Left kidney (tissue), 2 donors: Measurements from ENCODE around the gene LYST. TPM values are rescaled to one million over a fixed set of nuclear protein-coding genes. Genes with fewer than 3 reads are reported as not detected.
"Not testable (repeated sequence)": the region's sequence is repeated elsewhere in the genome, so short reads cannot be mapped to it uniquely, and the experiment has no call there.

ENCODE experiments used
- DNase-seq: peaks from one replicate; pipeline ENCODE4 v3.0.0-alpha.2; 2013
- polyA plus RNA-seq: library from polyadenylated mRNA; unstranded; fragments of 120-200 nt; gene quantifications from one replicate; pipeline ENCODE4 v1.2.1, GENCODE V29; 2013; ENCODE audit not compliant: insufficient read length

The LYST gene
- polyA plus RNA-seq, 1 donor: 13.9 TPM

DNA sequence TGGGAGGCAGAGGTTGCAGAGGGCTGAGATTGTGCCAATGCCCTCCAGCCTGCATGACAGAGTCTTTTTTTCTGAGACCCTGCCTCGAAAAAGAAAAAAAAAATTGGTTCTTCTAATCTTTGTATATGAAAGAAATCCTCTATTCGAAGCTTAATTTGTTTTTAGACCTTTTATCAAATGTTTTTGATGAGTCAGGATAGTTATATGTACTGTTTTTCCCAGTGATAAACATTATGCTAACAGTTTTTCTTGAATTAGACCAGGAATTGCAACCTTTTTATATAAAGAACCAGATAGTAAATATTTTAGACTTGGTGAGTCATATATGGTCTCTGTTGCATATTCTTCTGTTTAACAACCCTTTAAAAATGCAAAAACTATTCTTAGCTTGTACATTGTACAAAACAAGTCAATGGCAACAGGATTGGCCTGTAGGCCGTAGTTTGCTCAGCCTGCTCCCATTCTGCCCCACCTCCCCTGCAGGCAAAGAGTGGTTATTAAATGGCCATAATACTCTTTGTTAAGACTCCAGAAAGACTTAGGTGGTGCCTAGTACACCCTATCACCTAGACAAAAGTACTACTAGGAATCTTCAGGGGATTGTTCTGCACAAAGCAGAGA lies 45.2 kb downstream of the LYST start:
- no peak for DNase-seq

DNA sequence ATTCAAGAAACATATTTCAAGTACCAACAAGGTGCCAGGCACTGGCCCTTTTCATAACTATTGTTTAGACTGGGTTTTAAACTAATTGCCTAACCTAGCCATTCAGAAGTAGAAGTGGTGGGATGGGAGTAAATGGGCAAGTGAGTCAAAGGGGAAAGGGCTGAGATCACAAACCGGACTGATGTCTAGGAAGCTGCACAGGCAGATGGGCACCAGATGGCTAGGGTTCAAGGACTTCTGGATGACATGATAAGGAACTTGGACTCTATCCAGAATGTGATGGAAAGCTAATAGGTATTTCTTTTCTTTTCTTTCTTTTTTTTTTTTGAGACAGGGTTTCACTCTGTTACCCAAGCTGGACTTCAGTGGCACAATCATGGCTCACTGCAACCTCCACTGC lies 46.6 kb downstream of the LYST start:
- no peak for DNase-seq

DNA sequence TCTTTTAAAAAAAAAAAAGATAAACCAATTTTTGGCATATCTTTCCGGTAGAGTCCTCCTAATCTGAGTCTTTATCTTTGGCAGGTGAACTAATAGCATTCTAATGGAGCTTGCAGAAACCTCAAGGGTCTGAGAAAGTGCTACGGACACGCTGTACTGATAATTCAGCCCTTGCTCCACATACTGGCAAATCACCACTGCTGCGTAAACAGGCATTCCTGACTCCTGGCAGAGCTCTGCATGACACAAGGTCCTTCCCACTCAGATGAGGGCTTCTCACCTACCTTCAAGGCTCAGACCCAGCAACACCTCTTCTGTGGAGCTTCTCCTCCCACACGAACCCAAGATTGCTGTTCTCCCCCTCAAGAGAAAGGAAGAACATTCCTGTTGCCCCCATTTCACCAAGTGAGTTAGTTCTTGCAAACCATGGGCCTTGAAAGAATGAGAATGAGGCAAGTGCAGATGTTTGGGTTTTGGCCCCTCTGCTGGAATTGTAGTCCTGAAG lies 48.0 kb downstream of the LYST start:
- DNase-seq: no peak

DNA sequence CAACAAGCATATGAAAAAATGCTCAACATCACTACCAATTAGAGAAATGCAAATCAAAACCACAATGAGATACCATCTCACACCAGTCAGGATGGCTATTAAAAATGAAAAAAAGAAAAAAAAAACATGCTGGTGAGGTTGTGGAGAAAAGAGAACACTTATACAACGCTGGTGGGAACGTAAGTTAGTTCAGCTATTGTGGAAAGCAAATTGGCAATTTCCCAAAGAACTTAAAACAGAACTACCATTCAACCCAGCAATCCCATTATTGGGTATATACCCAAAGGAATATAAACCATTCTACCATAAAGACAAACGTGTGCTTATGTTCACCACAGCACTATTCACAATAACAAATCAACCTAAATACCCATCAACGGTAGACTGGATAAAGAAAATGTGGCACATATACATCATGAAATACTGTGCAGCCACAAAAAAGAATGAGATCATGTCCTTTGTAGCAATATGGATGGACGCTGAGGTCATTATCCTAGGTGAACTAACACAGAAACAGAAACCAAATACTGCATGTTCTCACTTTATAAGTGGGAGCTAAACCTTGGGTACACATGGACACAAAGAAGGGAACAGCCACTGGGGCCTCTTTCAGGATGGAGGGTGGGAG lies 49.5 kb downstream of the LYST start:
- DNase-seq: no peak

DNA sequence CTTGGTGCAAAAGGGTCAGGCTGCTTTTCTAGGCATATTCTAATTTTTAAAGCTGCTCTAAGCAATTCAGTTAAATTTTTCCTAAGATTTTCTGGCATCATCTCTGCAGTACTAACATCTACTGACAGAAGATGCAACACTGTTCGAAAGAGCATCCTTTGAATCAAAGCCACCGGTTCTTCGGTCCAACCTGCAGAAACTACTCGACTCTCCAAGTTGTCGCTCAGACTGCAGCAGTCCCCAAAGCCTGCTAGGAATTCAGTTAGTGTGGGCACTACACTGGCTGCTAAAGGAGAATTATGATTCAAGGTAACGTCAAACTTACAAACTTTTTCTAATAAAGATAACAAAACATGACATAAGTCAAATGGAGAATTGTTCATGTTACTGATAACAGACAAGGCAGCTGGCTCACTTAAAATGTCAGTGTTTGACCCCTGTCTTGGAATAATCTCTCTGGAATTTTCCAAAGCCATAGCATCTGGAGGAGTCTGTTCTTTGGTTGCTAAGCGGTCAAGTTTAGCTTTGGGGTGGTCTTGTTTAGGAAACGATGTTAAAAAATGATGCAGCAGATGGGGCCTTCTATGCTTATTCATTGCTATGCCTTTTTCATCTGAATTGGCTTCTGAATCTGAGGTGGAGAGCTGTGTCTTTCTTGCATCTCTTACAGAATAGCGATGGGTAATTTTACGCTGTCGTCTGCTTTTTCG lies 56.9 kb downstream of the LYST start:
- peak; percentile 40 for DNase-seq

DNA sequence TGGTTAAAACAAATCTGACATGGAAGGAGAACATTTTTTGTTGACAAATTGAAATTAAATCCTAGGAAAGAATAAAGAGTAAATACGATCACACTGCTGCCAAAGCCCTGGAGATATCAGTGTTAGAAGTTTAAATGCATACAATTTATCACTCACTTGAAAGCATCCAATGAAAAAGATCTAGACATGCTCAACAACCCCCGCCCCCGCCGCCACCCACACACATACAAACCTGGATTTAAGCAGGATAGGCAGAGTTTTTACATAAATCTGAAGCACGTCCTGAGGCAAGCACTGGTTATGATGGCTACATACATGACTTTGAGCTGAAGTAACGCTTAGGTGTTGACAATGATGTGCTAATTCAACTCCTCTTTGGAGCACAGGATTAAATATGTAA lies 58.5 kb downstream of the LYST start:
- DNase-seq: no peak

DNA sequence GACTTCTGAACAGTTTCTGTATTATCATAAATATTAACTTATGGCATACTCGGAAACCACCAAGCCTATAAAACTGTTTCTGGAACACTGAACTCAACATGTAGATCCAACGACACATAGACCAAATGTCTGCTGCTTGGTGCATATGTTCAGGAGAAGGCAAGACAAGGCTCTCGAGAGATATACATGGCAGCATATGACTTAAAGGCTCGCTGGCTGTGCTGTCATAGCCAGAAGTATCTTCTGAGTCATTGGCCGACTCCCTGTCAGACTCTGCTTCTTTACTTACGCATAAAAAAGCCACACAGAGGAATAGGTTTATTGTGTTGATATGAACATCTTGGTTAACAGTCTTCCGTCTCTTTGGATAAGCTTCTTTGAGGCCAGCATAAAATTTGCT lies 60.6 kb downstream of the LYST start:
- no peak for DNase-seq

DNA sequence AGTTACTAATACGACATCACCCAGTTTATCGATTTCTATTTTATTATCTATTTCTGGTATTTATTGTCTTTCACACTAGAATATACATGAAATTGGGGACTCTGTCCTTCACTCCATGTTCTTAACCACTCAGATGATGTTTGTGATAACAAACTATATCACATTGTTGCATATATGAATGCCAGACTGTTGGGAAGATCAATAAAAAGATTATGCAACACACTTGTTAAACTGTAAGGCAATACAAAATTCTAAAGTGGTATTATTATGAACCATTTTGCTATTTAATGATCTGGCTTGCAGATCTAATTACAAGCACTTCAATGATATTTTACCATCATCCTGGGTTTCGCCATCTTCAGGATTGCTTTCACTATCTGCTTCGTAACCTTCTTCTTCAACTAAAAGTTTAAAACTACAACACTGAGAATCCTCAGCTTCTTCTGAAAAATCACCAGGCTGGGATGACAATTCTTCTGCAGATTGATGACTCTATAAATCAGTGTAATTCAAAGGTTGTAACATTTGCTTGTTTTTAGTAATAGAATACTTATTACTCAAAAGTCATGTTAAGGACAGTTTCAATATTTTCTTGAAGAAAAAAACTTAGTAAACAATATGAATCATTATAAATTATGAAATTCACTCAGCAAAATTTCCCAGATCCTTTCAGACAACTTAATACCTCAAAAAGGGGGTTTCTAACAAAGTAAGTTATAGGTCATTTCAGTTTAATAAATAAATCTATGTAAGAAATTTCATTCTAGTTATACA lies 63.9 kb downstream of the LYST start:
- DNase-seq: no peak

DNA sequence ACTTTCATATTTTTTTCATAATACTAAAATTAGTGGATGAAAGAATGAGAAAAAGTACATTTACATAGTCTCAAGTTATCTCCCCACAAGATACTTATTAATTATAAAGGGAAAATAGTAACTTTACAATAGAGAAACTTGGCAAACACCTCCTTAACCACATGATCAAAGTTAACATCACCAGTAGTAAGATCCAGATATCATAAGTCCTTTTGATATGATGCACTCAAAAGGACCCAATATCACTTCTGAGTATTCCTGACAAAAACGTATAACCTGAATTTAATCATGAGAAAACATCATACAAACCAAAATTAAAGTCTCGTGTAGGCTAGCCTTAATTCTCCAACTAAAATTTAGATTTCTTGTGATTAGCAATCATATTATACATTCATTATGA lies 67.4 kb downstream of the LYST start:
- DNase-seq: no peak

DNA sequence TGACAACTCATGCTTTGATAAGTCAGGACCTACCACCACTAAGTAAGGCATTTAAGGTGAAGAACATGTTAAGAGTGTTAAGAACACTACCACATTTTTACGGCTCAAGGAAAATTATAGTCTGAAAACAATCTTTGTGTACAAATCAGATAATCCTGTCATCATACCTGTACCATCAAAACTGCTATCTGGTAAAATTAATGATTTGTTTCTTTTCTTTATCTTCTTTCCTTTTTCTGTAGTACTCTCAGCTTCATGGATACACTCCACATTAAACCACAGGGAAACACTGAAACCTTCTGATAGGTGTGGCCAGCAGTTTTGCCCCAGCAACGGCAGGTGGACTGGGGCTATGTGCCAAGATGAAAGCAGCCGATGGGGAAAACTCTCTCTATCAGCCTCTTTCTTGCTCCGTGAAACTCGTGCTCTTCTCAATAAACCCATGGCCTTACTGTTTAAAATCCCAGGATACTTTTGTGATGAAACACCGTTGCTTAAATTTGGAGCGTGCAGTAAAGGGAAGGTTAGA lies 75.1 kb downstream of the LYST start:
- no peak for DNase-seq

DNA sequence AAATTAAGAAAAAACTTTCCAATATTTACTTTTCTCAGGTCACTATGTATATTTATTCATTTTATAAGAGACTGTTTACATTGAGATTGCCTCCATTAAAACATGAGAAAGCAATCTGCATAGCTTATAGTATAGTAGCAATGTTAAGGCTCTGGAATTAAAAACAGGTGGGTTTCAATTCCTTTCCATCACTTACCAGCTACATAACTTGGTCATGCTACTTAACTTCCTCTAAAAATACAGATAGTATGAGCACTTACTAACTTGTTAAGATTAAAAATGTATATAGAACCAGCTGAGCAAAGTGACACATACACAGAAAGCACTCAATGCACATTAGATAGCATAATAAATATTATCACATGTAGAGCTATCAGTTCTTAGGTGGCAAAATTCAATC lies 76.6 kb downstream of the LYST start:
- DNase-seq: no peak

DNA sequence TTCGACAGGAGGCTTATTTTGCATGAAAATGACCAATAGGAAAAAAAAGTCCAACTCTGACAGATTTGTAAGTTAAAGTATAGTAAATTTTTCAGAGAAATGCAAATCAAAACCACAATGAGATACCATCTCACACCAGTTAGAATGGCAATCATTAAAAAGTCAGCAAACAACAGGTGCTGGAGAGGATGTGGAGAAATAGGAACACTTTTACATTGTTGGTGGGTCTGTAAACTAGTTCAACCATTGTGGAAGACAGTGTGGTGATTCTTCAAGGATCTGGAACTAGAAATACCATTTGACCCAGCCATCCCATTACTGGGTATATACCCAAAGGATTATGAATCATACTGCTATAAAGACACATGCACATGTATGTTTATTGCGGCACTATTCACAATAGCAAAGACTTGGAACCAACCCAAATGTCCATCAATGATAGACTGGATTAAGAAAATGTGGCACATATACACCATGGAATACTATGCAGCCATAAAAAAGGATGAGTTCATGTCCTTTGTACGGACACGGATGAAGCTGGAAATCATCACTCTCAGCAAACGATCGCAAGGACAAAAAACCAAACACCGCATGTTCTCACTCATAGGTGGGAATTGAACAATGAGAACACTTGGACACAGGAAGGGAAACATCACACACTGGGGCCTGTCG lies 80.3 kb downstream of the LYST start:
- not testable (repeated sequence) for DNase-seq

DNA sequence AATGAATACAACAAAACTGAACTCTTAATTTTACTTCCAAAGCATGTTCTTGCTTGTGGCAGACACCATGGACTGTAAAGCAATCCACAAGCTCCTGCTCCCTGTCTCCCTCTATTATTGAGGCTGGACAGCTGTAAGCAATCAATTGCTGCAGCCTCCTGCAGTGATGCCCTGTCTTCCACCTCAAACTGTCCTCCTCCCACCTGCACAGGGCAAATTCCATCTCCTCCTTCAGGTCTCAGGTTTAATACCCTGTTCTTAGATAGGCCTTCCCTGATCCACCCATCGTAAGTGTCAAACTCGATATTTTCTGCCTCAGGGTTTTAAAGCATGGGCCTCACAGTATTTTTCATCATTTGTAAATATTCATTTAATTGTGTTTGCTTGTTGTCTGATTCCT lies 81.8 kb downstream of the LYST start:
- DNase-seq: peak; percentile 33

DNA sequence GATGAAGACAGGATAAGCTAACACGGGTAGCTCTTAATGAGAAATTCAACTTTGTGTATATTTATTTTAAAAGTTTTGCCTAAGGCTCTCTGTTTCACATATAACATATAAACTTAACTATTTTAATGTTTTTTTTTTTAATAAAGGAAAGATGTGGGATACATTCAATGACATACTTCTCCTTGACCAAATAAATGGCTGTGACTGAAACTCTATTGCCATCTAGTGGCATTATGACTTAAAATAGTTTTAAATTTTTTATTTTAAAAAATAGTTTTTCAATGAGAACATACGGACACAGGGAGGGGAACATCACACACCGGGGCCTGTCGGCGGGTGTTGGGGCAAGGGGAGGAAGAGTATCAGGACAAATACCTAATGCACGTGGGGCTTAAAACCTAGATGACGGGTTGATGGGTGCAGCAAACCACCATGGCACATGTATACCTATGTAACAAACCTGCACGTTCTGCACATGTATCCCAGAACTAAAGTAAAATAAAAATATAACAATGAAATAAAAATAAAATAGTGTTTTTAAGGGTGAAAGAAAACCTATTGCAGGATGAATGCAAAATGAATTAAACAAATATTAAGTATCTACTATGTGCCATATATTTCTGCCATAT lies 83.4 kb downstream of the LYST start:
- peak; percentile 35 for DNase-seq

DNA sequence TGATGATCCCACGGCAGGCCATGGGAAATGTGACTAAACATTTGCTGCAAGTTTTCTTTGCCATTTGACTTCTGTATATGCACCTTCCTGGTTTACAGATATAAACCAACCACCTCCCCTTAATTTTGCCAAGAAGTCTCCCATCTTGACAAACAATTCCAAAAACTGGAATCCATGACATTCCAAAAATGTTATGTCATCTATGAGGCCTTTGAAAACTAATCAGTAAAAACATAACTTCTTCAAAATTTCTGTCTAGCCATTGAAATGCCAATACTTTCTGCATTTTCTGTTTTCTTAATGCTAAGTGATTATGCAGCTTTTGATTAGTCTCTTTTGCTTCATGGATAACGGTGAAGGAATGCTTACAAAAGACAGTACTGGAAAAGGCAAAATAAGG lies 84.1 kb downstream of the LYST start:
- no peak for DNase-seq

DNA sequence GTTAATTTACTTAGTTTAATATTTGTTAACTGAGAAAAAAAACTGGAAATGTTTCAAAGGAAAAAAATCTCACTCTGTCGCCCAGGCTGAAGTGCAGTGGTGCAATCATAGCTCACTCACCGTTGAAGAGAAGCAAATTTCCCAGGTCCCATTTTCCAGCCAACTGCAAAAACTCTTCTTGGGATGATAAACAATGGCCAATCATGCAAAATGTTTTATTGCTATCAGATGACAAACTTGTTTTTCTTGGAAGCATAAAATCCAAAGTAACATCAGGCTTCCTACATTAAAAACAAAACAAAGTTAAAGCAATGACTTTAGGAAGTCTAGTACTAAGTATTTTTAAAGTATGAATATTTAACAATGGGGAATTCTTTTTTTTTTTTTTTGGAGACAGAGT lies 84.9 kb downstream of the LYST start:
- no peak for DNase-seq

DNA sequence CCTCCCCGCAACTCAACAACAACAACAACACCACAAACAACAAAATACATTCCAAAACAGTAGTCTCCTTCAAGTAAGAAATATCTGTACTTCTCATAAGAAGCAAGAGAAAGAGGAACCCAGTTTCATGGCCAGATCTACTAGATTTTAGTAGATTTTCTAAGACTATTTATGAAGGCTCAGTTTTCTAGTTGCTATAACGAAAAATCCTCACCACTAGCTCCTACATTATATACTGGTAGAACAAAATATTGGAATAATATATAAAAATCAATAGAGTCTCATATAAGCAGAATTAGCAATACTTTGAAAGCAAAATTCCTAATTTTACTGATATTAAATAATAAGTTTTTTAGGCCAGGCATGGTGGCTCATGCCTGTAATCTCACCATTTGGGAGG lies 86.9 kb downstream of the LYST start:
- no peak for DNase-seq

DNA sequence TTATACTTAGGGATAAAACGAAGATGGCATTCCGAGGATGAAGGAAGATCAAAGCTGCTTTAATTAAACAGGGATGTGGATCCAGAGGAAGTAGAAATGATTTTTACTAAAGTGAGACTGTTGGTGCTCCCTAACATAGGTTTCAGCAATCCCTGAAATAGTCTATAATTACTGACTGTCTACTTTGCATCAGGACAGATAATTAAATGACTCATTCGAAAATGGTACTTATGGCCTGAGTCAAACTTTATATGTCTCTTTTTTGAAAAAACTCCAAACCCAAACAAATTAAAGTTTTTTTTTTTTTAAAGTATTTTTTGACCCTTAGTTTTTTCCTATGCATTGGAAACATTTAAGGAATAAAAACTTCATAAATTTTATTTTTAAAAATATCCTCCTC lies 90.3 kb downstream of the LYST start:
- DNase-seq: no peak

DNA sequence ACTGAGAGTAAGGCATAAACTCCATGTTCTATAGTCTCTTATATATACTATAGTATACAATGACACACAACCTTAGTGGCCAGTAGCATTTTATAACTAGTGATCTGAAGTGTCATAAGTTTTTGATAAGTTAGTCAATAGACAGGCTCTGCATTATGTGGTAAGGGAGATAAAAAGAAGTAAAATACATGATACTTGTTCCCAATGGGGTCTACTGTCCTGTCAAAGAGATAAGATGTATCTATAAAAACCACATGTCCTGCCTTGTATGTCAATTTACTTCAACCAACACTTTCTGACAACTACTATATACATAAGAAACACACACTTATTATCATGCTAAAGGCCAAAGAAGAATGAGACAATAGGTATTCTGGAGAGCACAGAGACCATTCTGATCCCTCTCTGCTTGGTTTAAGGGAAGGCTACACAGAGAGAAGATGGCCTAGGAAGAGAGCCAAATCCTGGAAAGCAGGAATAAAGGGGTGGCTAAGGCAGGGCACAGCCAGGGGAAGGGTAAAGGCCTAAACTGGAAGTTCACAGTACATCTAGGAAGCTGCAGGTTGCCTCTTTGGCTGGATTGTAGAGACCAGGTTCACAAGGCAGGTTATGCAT lies 91.4 kb downstream of the LYST start:
- no peak for DNase-seq

DNA sequence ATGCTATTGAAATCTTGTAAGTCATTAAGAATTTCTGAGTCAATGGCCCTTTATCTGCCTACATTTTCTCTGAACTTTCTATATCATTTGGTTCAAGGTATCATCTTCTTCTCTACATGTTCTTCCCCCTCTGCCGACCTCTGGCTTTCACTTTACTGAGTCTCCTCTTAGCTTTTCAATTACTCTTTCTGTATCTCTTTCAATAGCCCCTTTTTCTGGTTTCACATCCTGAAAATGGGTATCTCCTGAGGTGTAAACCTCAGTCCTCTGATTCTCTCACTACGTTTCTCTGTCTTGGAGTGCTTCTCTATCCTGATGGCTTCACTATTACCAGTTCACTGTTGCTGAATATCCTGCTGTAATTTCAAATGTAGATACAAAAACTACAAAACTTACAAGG lies 98.9 kb downstream of the LYST start:
- no peak for DNase-seq

DNA sequence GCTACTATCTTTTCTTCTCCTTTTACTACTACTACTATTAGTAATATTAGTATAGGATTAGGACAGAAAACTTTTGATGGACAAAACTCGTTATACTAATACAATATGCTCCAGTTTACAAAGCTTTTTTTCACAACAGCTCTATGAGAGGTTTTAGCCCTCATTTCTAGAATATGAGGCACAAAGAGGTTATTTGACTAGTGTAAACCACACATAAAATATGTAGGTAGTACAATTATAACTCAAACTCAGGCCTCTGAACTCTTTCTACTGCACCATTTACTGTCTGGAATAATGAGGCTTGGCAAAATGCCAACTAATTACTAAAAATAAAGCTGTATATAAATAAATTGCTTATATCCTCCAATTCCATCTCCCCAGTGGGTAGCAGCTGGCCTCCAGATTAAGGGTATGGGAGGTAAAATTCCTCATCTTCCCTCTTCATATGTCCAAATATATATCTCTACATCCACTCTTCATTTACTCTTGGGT lies 99.9 kb downstream of the LYST start:
- DNase-seq: no peak
